GM12878 (cell line): ENCODE data around the gene RPS6KA5. TPM values are rescaled to one million over a fixed set of nuclear protein-coding genes. Genes with fewer than 3 reads are reported as not detected.

ENCODE experiments used
- ATAC-seq: fragments of 200-7000 bp; cut with Tn5 transposase; 3 replicates; pipeline ENCODE4 v1.9.1; 2020; ENCODE audit warnings: mild to moderate bottlenecking, moderate library complexity
- BruUV-seq: library from RNA; stranded (reverse); fragments of 400-500 nt; replicated peaks from 2 replicates; lab custom pipeline; 2021; lab: Mats Ljungman, UMichigan
- CTCF ChIA-PET: fragments of 300-600 bp; sonication (Branson Sonifier 250); formaldehyde crosslinking; extraction: SDS; loops from one replicate; lab custom pipeline; 2021; ENCODE audit warnings: inconsistent platforms; lab: Yijun Ruan, JAX
- POLR2A ChIA-PET: fragments of 350-600 bp; formaldehyde crosslinking; extraction: SDS; loops from one replicate; lab custom pipeline; 2021; ENCODE audit warnings: inconsistent platforms; lab: Charles Lee
- RAD21 ChIA-PET: fragments of 300-600 bp; sonication (Branson Sonifier 250); formaldehyde crosslinking; loops from one replicate; lab custom pipeline; 2023; ENCODE audit warnings: antibody characterized with exemption; ENCODE audit not compliant: unreplicated experiment; lab: Charles Lee
- SMC1A ChIA-PET: fragments of 300-600 bp; sonication (Branson Sonifier 250); formaldehyde crosslinking; loops from one replicate; lab custom pipeline; 2023; ENCODE audit not compliant: unreplicated experiment, uncharacterized antibody; lab: Charles Lee
- DNase-seq: peaks from one replicate; pipeline ENCODE4 v3.0.0-alpha.2; 2011; ENCODE audit warnings: low read depth, low spot score
- FAIRE-seq: peaks from 3 replicates; lab custom pipeline; 2011; peaks lifted over from hg19 to GRCh38; lab: Jason Lieb, UNC
- H2AFZ ChIP-seq: 2 replicates; pipeline ENCODE4 v1.6.0; 2011; ENCODE audit warnings: low read depth, low read length, control low read depth; ENCODE audit not compliant: control insufficient read depth
- H3K27ac ChIP-seq: 2 replicates; pipeline ENCODE4 v1.5.1; 2011; ENCODE audit warnings: control low read depth; ENCODE audit not compliant: control insufficient read depth, insufficient read depth
- H3K27me3 ChIP-seq, 2 experiments: replicated peaks in 1 of 2; 2 replicates each; pipeline versions ENCODE4 v1.6.0 to v1.6.1; 2011; ENCODE audit warnings: low read length in 1 of 2; ENCODE audit not compliant: control insufficient read depth in 2 of 2, insufficient read depth in 2 of 2
- H3K36me3 ChIP-seq, 2 experiments: 2 replicates each; pipeline ENCODE4 v1.5.1; 2011; ENCODE audit warnings: low read length in 1 of 2; ENCODE audit not compliant: control insufficient read depth in 2 of 2, insufficient read depth in 2 of 2
- H3K4me1 ChIP-seq: 2 replicates; pipeline ENCODE4 v1.6.1; 2011; ENCODE audit warnings: mild to moderate bottlenecking, low read length, moderate library complexity, mixed read lengths; ENCODE audit not compliant: control insufficient read depth, insufficient read depth
- H3K4me2 ChIP-seq: 2 replicates; pipeline ENCODE4 v1.6.0; 2011; ENCODE audit warnings: control low read depth; ENCODE audit not compliant: control insufficient read depth, insufficient read depth
- H3K4me3 ChIP-seq: fragments of 200-600 bp; sonication (generic); 2 replicates; pipeline ENCODE4 v1.5.1; 2016
- H3K79me2 ChIP-seq: 2 replicates; pipeline ENCODE4 v1.6.0; 2011; ENCODE audit warnings: low read length; ENCODE audit not compliant: control insufficient read depth, insufficient read depth
- H3K9ac ChIP-seq: 2 replicates; pipeline ENCODE4 v1.8.0; 2011; ENCODE audit warnings: low read length, control low read depth, mixed read lengths; ENCODE audit not compliant: control insufficient read depth, insufficient read depth
- H3K9me3 ChIP-seq: replicated peaks from 3 replicates; pipeline ENCODE4 v1.5.1; 2011; ENCODE audit warnings: mild to moderate bottlenecking, low read length; ENCODE audit not compliant: control insufficient read depth, insufficient read depth
- H4K20me1 ChIP-seq: 2 replicates; pipeline ENCODE4 v1.6.0; 2011; ENCODE audit not compliant: control insufficient read depth, insufficient read depth
- ATF7 ChIP-seq: fragments of 450-650 bp; IDR thresholded peaks from 2 replicates; pipeline ENCODE4 v1.6.1; 2016; ENCODE audit warnings: low read depth, mild to moderate bottlenecking
- BMI1 ChIP-seq: fragments of 450-650 bp; IDR thresholded peaks from 2 replicates; pipeline ENCODE4 v1.6.1; 2016; ENCODE audit warnings: mild to moderate bottlenecking, moderate library complexity, borderline replicate concordance
- BRCA1 ChIP-seq: IDR thresholded peaks from 2 replicates; pipeline ENCODE4 v1.6.1; 2011; ENCODE audit warnings: low read depth, low read length, improper control_type of control experiment
- CREB1 ChIP-seq: IDR thresholded peaks from 2 replicates; pipeline ENCODE4 v1.6.1; 2012; ENCODE audit warnings: low read depth, mild to moderate bottlenecking, inconsistent platforms
- CREM ChIP-seq: IDR thresholded peaks from 2 replicates; pipeline ENCODE4 v1.6.1; 2014; ENCODE audit warnings: antibody characterized with exemption, low read depth
- DPF2 ChIP-seq: fragments of 450-650 bp; IDR thresholded peaks from 2 replicates; pipeline ENCODE4 v1.6.1; 2017; ENCODE audit warnings: mild to moderate bottlenecking
- ELK1 ChIP-seq: IDR thresholded peaks from 2 replicates; pipeline ENCODE4 v1.6.1; 2012; ENCODE audit warnings: low read depth, low read length, improper control_type of control experiment
- FOS ChIP-seq: IDR thresholded peaks from 3 replicates; pipeline ENCODE4 v1.6.1; 2011; ENCODE audit warnings: borderline replicate concordance; ENCODE audit not compliant: insufficient read length; ENCODE audit errors: extremely low read depth
- IKZF1 ChIP-seq: fragments of 450-650 bp; conservative IDR thresholded peaks from 2 replicates; pipeline ENCODE4 v1.6.1; 2017; ENCODE audit warnings: antibody characterized with exemption, mild to moderate bottlenecking
- KAT2A ChIP-seq: conservative IDR thresholded peaks from 2 replicates; pipeline ENCODE4 v1.6.1; 2011; ENCODE audit warnings: low read depth, low read length; ENCODE audit not compliant: control insufficient read depth
- KDM1A ChIP-seq: fragments of 200-600 bp; sonication (generic); IDR thresholded peaks from 2 replicates; pipeline ENCODE4 v1.6.1; 2016; ENCODE audit warnings: borderline replicate concordance
- MTA3 ChIP-seq: IDR thresholded peaks from 2 replicates; pipeline ENCODE4 v1.6.1; 2012; ENCODE audit warnings: low read length, inconsistent platforms, borderline replicate concordance
- NFIC ChIP-seq: IDR thresholded peaks from 2 replicates; pipeline ENCODE4 v1.6.1; 2012; ENCODE audit warnings: low read depth, mild to moderate bottlenecking, inconsistent platforms, low read length, moderate library complexity
- PKNOX1 ChIP-seq: fragments of 450-650 bp; IDR thresholded peaks from 2 replicates; pipeline ENCODE4 v1.6.1; 2016; ENCODE audit warnings: mild to moderate bottlenecking
- REST ChIP-seq: IDR thresholded peaks from 2 replicates; pipeline ENCODE4 v1.6.1; 2012; ENCODE audit warnings: mild to moderate bottlenecking, low read depth, low read length
- SP1 ChIP-seq: IDR thresholded peaks from one replicate; pipeline ENCODE4 v1.6.1; 2011; ENCODE audit warnings: low read depth, low read length
- STAT1 ChIP-seq: fragments of 450-650 bp; conservative IDR thresholded peaks from 2 replicates; pipeline ENCODE4 v1.6.1; 2014; ENCODE audit warnings: antibody characterized with exemption, mild to moderate bottlenecking
- ZBED1 ChIP-seq: IDR thresholded peaks from 2 replicates; pipeline ENCODE4 v1.6.1; 2016; ENCODE audit warnings: borderline replicate concordance
- ZSCAN29 ChIP-seq: fragments of 450-650 bp; IDR thresholded peaks from 2 replicates; pipeline ENCODE4 v1.6.1; 2017; ENCODE audit warnings: mild to moderate bottlenecking, moderate library complexity
- WGBS: methylation state at CpG from one replicate; pipeline ENCODE4 v1.1.6; 2016; ENCODE audit warnings: low lambda C conversion rate; ENCODE audit not compliant: insufficient replicate concordance, insufficient coverage; ENCODE audit errors: missing lambda C conversion rate; 5-methylcytosine and 5-hydroxymethylcytosine counted together
- in situ Hi-C: fragments of 300-500 bp; cut with MboI; formaldehyde crosslinking; loops from 9 replicates; pipeline ENCODE4 v1.14.3; 2018; ENCODE audit warnings: mixed read lengths
- intact Hi-C: fragments of 100-400 bp; cut with micrococcal nuclease; formaldehyde crosslinking; loops from one replicate; pipeline ENCODE4 v1.14.2; 2022; ENCODE audit not compliant: unreplicated experiment
- polyA plus RNA-seq, 11 experiments: library from polyadenylated mRNA; depleted of rRNA in 4 of 11; unstranded in 6 of 11; stranded (reverse) in 5 of 11; fragments of >200 nt; fragmentation: Nextera tagmentation in 4 of 11; fragmentation: Illumina TruSeq in 1 of 11; extraction: Ambion mirVana in 4 of 11; extraction: Trizol in 1 of 11; gene quantifications; 1 replicate in 1 of 11; 2 replicates in 10 of 11; pipeline versions ENCODE4 v1.2.1 to v1.2.3, GENCODE V29; 2011 to 2016; ENCODE audit warnings: inconsistent platforms in 2 of 11, missing spikeins in 2 of 11, low read depth in 1 of 11
- total RNA-seq, 4 experiments: library from RNA; depleted of rRNA in 3 of 4; stranded (reverse); fragments of >200 nt in 3 of 4; fragmentation: Illumina TruSeq in 1 of 4; extraction: Trizol in 1 of 4; gene quantifications; 2 replicates each; pipeline versions ENCODE4 v1.2.1 to v1.2.3, GENCODE V29; 2013 to 2021

RPS6KA5 gene
- total and polyA plus RNA-seq, 10 of the 15 experiments (the other 5 are each of a cell fraction or from before 2014, with no cell fraction given): 1.4 to 7.0 (median 3.7) TPM

- DNase-seq: no peak
- in situ Hi-C loops: no loop called here
- no TSS peak for BruUV-seq
- no peak overlapping the region for H2AFZ ChIP-seq
- intact Hi-C loops: loop anchor here (5.0 kb wide), 2 partner anchors 71 to 114 kb away; no protein-coding TSS in a partner anchor
- POLR2A ChIA-PET: interaction anchor here (0.6 to 7.5 kb wide), 6 partner anchors 10 to 987 kb away, joined by 3 to 94 read pairs (median 4); partner anchors contain the start of gene DGLUCY
- peak; percentile 1; the same call in 1 of the 3 replicates for ATAC-seq
- CTCF ChIA-PET: interaction anchor here (0.6 to 4.1 kb wide), 17 partner anchors 9 to 453 kb away, joined by 3 to 32 read pairs (median 7); partner anchors contain the start of gene DGLUCY
- SMC1A ChIA-PET: interaction anchor here (0.6 to 7.0 kb wide), 20 partner anchors 10 to 185 kb away, joined by 3 to 68 read pairs (median 6); partner anchors contain the start of gene DGLUCY
- peaks cover 5% of the 10 kb centered on the region for H3K4me1 ChIP-seq
- H3K36me3 ChIP-seq: no peaks in the 10 kb centered on the region
- no peak overlapping the region for H3K4me3 ChIP-seq
- no peak overlapping the region for H3K27ac ChIP-seq
- H3K4me2 ChIP-seq: no peak overlapping the region
- WGBS: 66% methylated on average over 6 of the region's 6 CpGs
- no peak overlapping the region for H3K9ac ChIP-seq
- H3K27me3 ChIP-seq: no peaks in the 10 kb centered on the region
- no peak for FAIRE-seq
- no peaks in the 10 kb centered on the region for H4K20me1 ChIP-seq
- H3K79me2 ChIP-seq: peaks cover 4% of the 10 kb centered on the region
- RAD21 ChIA-PET: interaction anchor here (1.3 to 5.1 kb wide), 11 partner anchors 10 to 156 kb away, joined by 3 to 63 read pairs (median 7); partner anchors contain the start of gene DGLUCY
- no peaks in the 10 kb centered on the region for H3K9me3 ChIP-seq
- TF ChIP-seq ZBED1 (no peak), MTA3 (no peak), PKNOX1 (peak; percentile 88), KAT2A (no peak), STAT1 (no peak), KDM1A (no peak), ATF7 (peak; percentile 63), CREM (no peak), CREB1 (no peak), IKZF1 (0 out of 2 replicates have a peak, but pooled peaks have one; percentile 25), BRCA1 (no peak), NFIC (no peak), BMI1 (no peak), DPF2 (peak; percentile 68), FOS (no peak), ZSCAN29 (peak; percentile 42; the same call in 1 of the 2 replicates), REST (no peak), ELK1 (no peak), SP1 (no peak)
These were observed 2.3 kb downstream of the RPS6KA5 start for GRCh38 chr14:91058042-91058581.
